K562 (cell line): Measurements from ENCODE around the gene DPP9. TPM values are rescaled to one million over a fixed set of nuclear protein-coding genes. Genes with fewer than 3 reads are reported as not detected.

Experiments used
- CBX8 ChIP-seq: fragments of 200-600 bp; sonication (generic); IDR thresholded peaks from 2 replicates; pipeline ENCODE4 v1.6.1; 2012; ENCODE audit warnings: borderline replicate concordance, mixed run types, low read depth, mild to moderate bottlenecking, moderate library complexity, mixed read lengths, low read length, control low read depth, inconsistent platforms; ENCODE audit not compliant: poor library complexity, severe bottlenecking; ENCODE audit errors: extremely low read depth
- CEBPG ChIP-seq, 3 experiments: fragments of 200-800 bp in 1 of 3; sonication (Bioruptor generic) in 1 of 3; sonication (generic) in 1 of 3; formaldehyde crosslinking in 1 of 3; IDR thresholded peaks in 2 of 3; conservative IDR thresholded peaks in 1 of 3; 2 replicates each; pipeline versions ENCODE4 v1.6.1 to v1.8.0; 2016 to 2022; ENCODE audit warnings: missing compliant biosample characterization in 2 of 3, missing genetic modification characterization in 2 of 3, mild to moderate bottlenecking in 1 of 3, missing genetic modification reagents in 1 of 3
- CREB1 ChIP-seq, 2 experiments: sonication (generic) in 1 of 2; formaldehyde crosslinking in 1 of 2; IDR thresholded peaks; 2 replicates each; pipeline versions ENCODE4 v1.6.1 to v1.8.0; 2012 to 2022; ENCODE audit warnings: inconsistent platforms in 1 of 2, mild to moderate bottlenecking in 1 of 2, missing genetic modification reagents in 1 of 2, moderate library complexity in 1 of 2
- EP400 ChIP-seq: fragments of 450-650 bp; IDR thresholded peaks from 2 replicates; pipeline ENCODE4 v1.6.1; 2017; ENCODE audit warnings: antibody characterized with exemption, mild to moderate bottlenecking, moderate library complexity
- ETV5 ChIP-seq: sonication (generic); formaldehyde crosslinking; IDR thresholded peaks from 2 replicates; pipeline ENCODE4 v1.4.0; 2020; ENCODE audit warnings: low read depth, mild to moderate bottlenecking, missing genetic modification reagents
- FOXJ3 ChIP-seq: sonication (generic); formaldehyde crosslinking; IDR thresholded peaks from 2 replicates; pipeline ENCODE4 v1.4.0; 2020; ENCODE audit warnings: mild to moderate bottlenecking, missing genetic modification reagents
- GABPB2 ChIP-seq: fragments of 250-450 bp; sonication (Bioruptor Pico); conservative IDR thresholded peaks from 2 replicates; pipeline ENCODE4 v1.5.1; 2021; ENCODE audit warnings: mild to moderate bottlenecking
- JUN ChIP-seq, 2 experiments: sonication (generic) in 1 of 2; formaldehyde crosslinking in 1 of 2; IDR thresholded peaks; 2 replicates each; pipeline versions ENCODE4 v1.6.1 to v1.8.0; 2012 to 2022; ENCODE audit warnings: borderline replicate concordance in 2 of 2, mild to moderate bottlenecking in 2 of 2, improper control_type of control experiment in 1 of 2, low read depth in 1 of 2, low read length in 1 of 2, missing genetic modification reagents in 1 of 2
- MCM7 ChIP-seq, 2 experiments: fragments of 450-650 bp; IDR thresholded peaks; 2 replicates each; pipeline ENCODE4 v1.6.1; 2016 to 2018
- MTA3 ChIP-seq: fragments of 450-650 bp; formaldehyde crosslinking; IDR thresholded peaks from 2 replicates; pipeline ENCODE4 v1.6.1; 2017; ENCODE audit warnings: mild to moderate bottlenecking, borderline replicate concordance
- MTF1 ChIP-seq: fragments of 250-450 bp; sonication (Bioruptor Pico); IDR thresholded peaks from 2 replicates; pipeline ENCODE4 v1.9.0; 2021; ENCODE audit warnings: moderate library complexity, mild to moderate bottlenecking, inconsistent platforms, borderline replicate concordance
- MYC ChIP-seq, 2 experiments: fragments of 250-450 bp in 1 of 2; sonication (Bioruptor Pico) in 1 of 2; IDR thresholded peaks; 2 replicates each; pipeline versions ENCODE4 v1.5.1 to v1.6.1; 2012 to 2021; ENCODE audit warnings: low read depth in 2 of 2, borderline replicate concordance in 1 of 2, improper control_type of control experiment in 1 of 2, low read length in 1 of 2, mild to moderate bottlenecking in 1 of 2, moderate library complexity in 1 of 2
- NFE2L1 ChIP-seq: fragments of 450-650 bp; IDR thresholded peaks from 2 replicates; pipeline ENCODE4 v1.6.1; 2016; ENCODE audit warnings: missing genetic modification characterization, low read depth, mild to moderate bottlenecking, missing compliant biosample characterization, moderate library complexity, borderline replicate concordance
- PHF20 ChIP-seq: fragments of 450-650 bp; IDR thresholded peaks from 2 replicates; pipeline ENCODE4 v1.6.1; 2018; ENCODE audit not compliant: partially characterized antibody
- PURB ChIP-seq: sonication (generic); formaldehyde crosslinking; IDR thresholded peaks from 2 replicates; pipeline ENCODE4 v1.9.0; 2021; ENCODE audit warnings: low read depth, mild to moderate bottlenecking, missing genetic modification reagents
- RBFOX2 ChIP-seq: fragments of 200-400 bp; formaldehyde crosslinking; IDR thresholded peaks from 2 replicates; pipeline ENCODE4 v1.6.1; 2017; ENCODE audit warnings: low read depth, mild to moderate bottlenecking, low read length, moderate library complexity
- RFX1 ChIP-seq: fragments of 450-650 bp; IDR thresholded peaks from 2 replicates; pipeline ENCODE4 v1.6.1; 2016; ENCODE audit warnings: mild to moderate bottlenecking, moderate library complexity
- SP1 ChIP-seq: sonication (generic); formaldehyde crosslinking; IDR thresholded peaks from 2 replicates; pipeline ENCODE4 v1.8.1; 2022; ENCODE audit warnings: mild to moderate bottlenecking, missing genetic modification reagents
- TRIM24 ChIP-seq, 2 experiments: fragments of 450-650 bp; IDR thresholded peaks; 2 replicates each; pipeline ENCODE4 v1.6.1; 2016
- ZNF507 ChIP-seq: conservative IDR thresholded peaks from 2 replicates; pipeline ENCODE4 v1.6.1; 2017; ENCODE audit warnings: missing genetic modification characterization, missing compliant biosample characterization
- ZNF644 ChIP-seq: fragments of 200-800 bp; sonication (Bioruptor generic); IDR thresholded peaks from 2 replicates; pipeline ENCODE4 v1.6.1; 2016; ENCODE audit warnings: low read depth, missing genetic modification characterization, missing compliant biosample characterization
- polyA plus RNA-seq, 8 experiments: library from polyadenylated mRNA; depleted of rRNA in 4 of 8; stranded (reverse) in 5 of 8; unstranded in 3 of 8; fragments of >200 nt; fragmentation: Nextera tagmentation in 2 of 8; fragmentation: Illumina TruSeq in 1 of 8; extraction: Ambion mirVana in 2 of 8; extraction: Trizol in 1 of 8; gene quantifications; 2 replicates each; pipeline versions ENCODE4 v1.2.1 to v1.2.3, GENCODE V29; 2011 to 2014; ENCODE audit warnings: inconsistent platforms in 1 of 8, missing spikeins in 1 of 8
- total RNA-seq, 7 experiments: library from RNA; depleted of rRNA in 6 of 7; stranded (reverse); fragments of >200 nt in 6 of 7; fragmentation: Illumina TruSeq in 2 of 7; extraction: Trizol in 2 of 7; gene quantifications; 2 replicates each; pipeline versions ENCODE4 v1.2.1 to v1.2.3, GENCODE V29; 2011 to 2021; ENCODE audit warnings: low replicate concordance in 1 of 7
- TF ChIP-seq, protein P1 (sequence below), 2 experiments: fragments of 450-650 bp in 1 of 2; sonication (generic) in 1 of 2; formaldehyde crosslinking; conservative IDR thresholded peaks; 2 replicates each; pipeline versions ENCODE4 v1.4.0 to v1.8.1; 2020 to 2022; ENCODE audit warnings: mild to moderate bottlenecking in 1 of 2, missing genetic modification reagents in 1 of 2
- TF ChIP-seq, protein P2 (sequence below): fragments of 450-650 bp; IDR thresholded peaks from 2 replicates; pipeline ENCODE4 v1.6.1; 2016; ENCODE audit warnings: antibody characterized with exemption

DPP9 gene
- total and polyA plus RNA-seq, 9 of the 15 experiments (the other 6 are each of a cell fraction or from before 2014, with no cell fraction given) = 0.90 to 66.7 (median 24.5) TPM

GRCh38 chr19:4669723-4670480 lies 53.7 kb downstream of the DPP9 start, which contains the start of gene MYDGF (continued):
- peak; percentile 55; the same call in 1 of the 2 replicates for TF ChIP-seq JUN (IDR thresholded peaks at IDR 0.05; ENCODE audit: borderline replicate concordance, low read depth, low read length)
- no peak for TF ChIP-seq JUN (CRISPR knock-in tag; IDR thresholded peaks at IDR 0.05; ENCODE audit: borderline replicate concordance)
- TF ChIP-seq SP1 (CRISPR knock-in tag) = peak; percentile 81
- 0 out of 2 replicates have a peak, but pooled peaks have one; percentile 26 for TF ChIP-seq ETV5 (CRISPR knock-in tag)
- TF ChIP-seq, protein P1, sequence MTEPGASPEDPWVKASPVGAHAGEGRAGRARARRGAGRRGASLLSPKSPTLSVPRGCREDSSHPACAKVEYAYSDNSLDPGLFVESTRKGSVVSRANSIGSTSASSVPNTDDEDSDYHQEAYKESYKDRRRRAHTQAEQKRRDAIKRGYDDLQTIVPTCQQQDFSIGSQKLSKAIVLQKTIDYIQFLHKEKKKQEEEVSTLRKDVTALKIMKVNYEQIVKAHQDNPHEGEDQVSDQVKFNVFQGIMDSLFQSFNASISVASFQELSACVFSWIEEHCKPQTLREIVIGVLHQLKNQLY (CRISPR knock-in tag; conservative IDR thresholded peaks at IDR 0.05) = no peak
- TF ChIP-seq EP400 = peak; percentile 86; the same call in 1 of the 2 replicates
- TF ChIP-seq ZNF507 (tag) = no peak
- TF ChIP-seq PHF20 = peak; percentile 89
- no peak for TF ChIP-seq CBX8
- no peak for TF ChIP-seq PURB
- peak; percentile 96 for TF ChIP-seq RBFOX2
- TF ChIP-seq, protein P2, sequence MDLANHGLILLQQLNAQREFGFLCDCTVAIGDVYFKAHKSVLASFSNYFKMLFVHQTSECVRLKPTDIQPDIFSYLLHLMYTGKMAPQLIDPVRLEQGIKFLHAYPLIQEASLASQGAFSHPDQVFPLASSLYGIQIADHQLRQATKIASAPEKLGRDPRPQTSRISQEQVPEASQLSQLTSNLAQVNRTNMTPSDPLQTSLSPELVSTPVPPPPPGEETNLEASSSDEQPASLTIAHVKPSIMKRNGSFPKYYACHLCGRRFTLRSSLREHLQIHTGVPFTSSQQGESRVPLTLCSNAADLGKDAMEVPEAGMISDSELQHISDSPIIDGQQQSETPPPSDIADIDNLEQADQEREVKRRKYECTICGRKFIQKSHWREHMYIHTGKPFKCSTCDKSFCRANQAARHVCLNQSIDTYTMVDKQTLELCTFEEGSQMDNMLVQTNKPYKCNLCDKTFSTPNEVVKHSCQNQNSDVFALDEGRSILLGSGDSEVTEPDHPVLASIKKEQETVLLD = no peak
- TF ChIP-seq RFX1 = no peak
- no peak for TF ChIP-seq GABPB2 (CRISPR knock-in tag)
- no peak for TF ChIP-seq NFE2L1
- TF ChIP-seq MTF1 (CRISPR knock-in tag) = no peak
- no peak for TF ChIP-seq TRIM24 (IDR thresholded peaks at IDR 0.05)
- no peak for TF ChIP-seq ZNF644 (tag)
- TF ChIP-seq CREB1 (IDR thresholded peaks at IDR 0.05) = peak; percentile 75
- peak; percentile 87 for TF ChIP-seq CREB1 (CRISPR knock-in tag; IDR thresholded peaks at IDR 0.05)
- peak; percentile 76 for TF ChIP-seq MTA3
- TF ChIP-seq CEBPG (CRISPR knock-in tag; IDR thresholded peaks at IDR 0.05) = 0 out of 2 replicates have a peak, but pooled peaks have one; percentile 23
- no peak for TF ChIP-seq CEBPG (tag; conservative IDR thresholded peaks at IDR 0.05 in 1 of 2, IDR thresholded peaks at IDR 0.05 in 1 of 2)
- peak; percentile 93 for TF ChIP-seq MYC (IDR thresholded peaks at IDR 0.05; ENCODE audit: low read depth, low read length)
- TF ChIP-seq MYC (CRISPR knock-in tag; IDR thresholded peaks at IDR 0.05; ENCODE audit: borderline replicate concordance, low read depth) = no peak
- no peak for TF ChIP-seq FOXJ3
- no peak for TF ChIP-seq MCM7 (IDR thresholded peaks at IDR 0.05)
